Spinal cord (tissue), 10 donors: ENCODE data around the gene CTSO. TPM values are rescaled to one million over a fixed set of nuclear protein-coding genes. Genes with fewer than 3 reads are reported as not detected.

Experiments used
- DNase-seq, 6 donors: peaks; one replicate each; pipeline versions ENCODE4 v3.0.0 to v3.0.0-alpha.2; 2013 to 2015; ENCODE audit warnings: low spot score in 6 of 6, low read depth in 4 of 6
- H3K27ac ChIP-seq: one replicate; pipeline ENCODE4 v1.5.1; 2013; ENCODE audit warnings: low read depth, low read length, control low read depth
- H3K27me3 ChIP-seq: one replicate; pipeline ENCODE4 v1.6.1; 2013; ENCODE audit warnings: low read length; ENCODE audit not compliant: control insufficient read depth, insufficient read depth
- H3K36me3 ChIP-seq: one replicate; pipeline ENCODE4 v1.6.1; 2013; ENCODE audit warnings: low read length; ENCODE audit not compliant: control insufficient read depth, insufficient read depth
- H3K4me1 ChIP-seq: one replicate; pipeline ENCODE4 v1.6.1; 2013; ENCODE audit warnings: low read length; ENCODE audit not compliant: control insufficient read depth, insufficient read depth
- H3K4me3 ChIP-seq: one replicate; pipeline ENCODE4 v1.5.1; 2013; ENCODE audit warnings: low read depth, low read length, control low read depth
- H3K9me3 ChIP-seq: one replicate; pipeline ENCODE4 v1.6.1; 2013; ENCODE audit warnings: low read length; ENCODE audit not compliant: control insufficient read depth, insufficient read depth
- WGBS: methylation state at CpG from one replicate; pipeline ENCODE4 v1.1.5; 2013; ENCODE audit warnings: missing lambda C conversion rate; ENCODE audit not compliant: insufficient coverage; 5-methylcytosine and 5-hydroxymethylcytosine counted together
- polyA plus RNA-seq, 2 donors: library from polyadenylated mRNA; unstranded; fragments of 120-200 nt; gene quantifications; one replicate each; pipeline ENCODE4 v1.2.1, GENCODE V29; 2013; ENCODE audit not compliant: insufficient read length in 2 of 2
- total RNA-seq, 2 donors: library from RNA; depleted of rRNA in 1 of 2; stranded (reverse); fragments of 120-200 nt in 1 of 2; fragments of >200 nt in 1 of 2; gene quantifications; one replicate each; pipeline versions ENCODE4 v1.2.3 to v1.2.4, GENCODE V29; 2013 to 2014
- donor health status: healthy.

CTSO gene
- total and polyA plus RNA-seq, 4 donors = 18.2 to 38.3 (median 22.0) TPM

DNA sequence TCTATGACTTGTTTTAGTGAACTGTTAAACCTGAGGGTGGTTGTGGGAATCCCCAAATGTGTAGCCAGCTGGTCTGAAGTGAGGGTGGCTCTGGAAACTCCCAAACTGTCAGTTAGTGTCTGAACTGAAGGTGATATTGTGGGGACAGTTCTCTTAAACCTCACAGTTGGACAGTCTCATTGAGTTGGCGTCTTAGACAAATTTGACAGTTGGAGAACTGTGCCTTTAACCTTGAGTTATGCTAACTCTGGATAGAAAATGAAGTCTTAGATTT, 20.7 kb upstream of the CTSO start:
- no peaks in the 10 kb centered on the region for H3K4me1 ChIP-seq
- no peaks in the 10 kb centered on the region for H3K27me3 ChIP-seq
- H3K9me3 ChIP-seq = no peaks in the 10 kb centered on the region
- no peak for DNase-seq
- 83% methylated on average over 1 of the region's 1 CpG for WGBS
- no peak overlapping the region for H3K4me3 ChIP-seq
- H3K27ac ChIP-seq = no peak overlapping the region
- H3K36me3 ChIP-seq = no peaks in the 10 kb centered on the region

DNA sequence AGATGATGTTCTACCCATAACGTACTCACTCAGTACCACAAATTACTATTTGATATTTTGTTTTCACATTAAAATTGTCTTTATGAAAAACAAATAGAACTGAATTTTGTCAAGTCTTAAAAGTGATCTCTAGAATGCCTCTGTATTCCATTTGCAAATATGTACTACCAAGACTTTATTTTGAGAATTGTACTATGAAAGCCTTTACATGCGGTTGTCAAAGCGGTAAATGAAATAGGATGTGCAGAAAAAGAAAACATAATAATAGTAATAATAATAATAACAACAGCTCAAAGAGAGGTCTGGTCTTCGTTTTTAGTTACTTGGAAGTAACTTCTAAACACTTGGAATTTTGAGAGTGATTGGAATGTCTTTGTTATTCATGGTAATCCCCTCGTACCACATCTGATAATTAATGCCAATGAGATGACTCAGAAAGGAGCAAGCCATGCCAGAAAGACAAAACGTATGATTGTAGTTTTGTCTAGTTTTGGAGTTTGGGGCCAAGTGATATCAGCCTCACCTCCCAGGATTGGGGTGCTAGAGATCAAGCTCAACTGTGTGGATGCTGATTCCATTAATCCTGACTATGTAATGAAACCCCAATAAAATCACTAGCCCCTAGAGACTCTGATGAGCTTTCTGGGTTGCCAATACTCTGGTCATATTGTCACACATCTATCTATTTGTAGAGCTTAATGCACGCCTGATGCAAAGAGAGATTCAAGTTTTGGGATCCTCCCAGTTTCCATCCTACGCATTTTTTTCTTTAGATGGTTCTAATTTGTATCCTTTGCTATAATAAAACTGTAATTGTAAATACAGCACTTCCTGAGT, 20.2 kb upstream of the CTSO start:
- 60% methylated on average over 1 of the region's 8 CpGs for WGBS
- Histone ChIP-seq H3K9me3 (no peaks in the 10 kb centered on the region), H3K4me3 (no peak overlapping the region), H3K4me1 (no peaks in the 10 kb centered on the region), H3K27ac (no peak overlapping the region), H3K27me3 (no peaks in the 10 kb centered on the region), H3K36me3 (no peaks in the 10 kb centered on the region)
- DNase-seq = no peak

DNA sequence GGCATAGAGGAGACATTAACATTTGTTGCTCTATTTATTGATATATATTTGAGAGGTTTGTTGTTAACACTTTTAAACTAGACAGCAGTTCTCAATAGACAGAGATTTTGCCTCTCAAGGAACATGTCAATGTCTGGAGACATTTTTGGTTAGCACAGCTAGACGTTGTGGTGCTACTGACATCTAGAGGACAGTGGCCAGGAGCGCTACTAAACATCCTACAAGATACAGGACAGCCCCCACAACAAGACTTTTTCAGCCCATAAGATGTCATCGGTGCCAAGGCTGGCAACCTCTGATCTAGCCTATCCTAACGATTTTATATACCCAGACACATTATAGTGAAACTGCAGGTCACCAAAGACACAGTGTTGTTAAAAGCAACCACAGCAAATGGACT, 18.4 kb upstream of the CTSO start:
- H3K4me3 ChIP-seq = no peak overlapping the region
- H3K36me3 ChIP-seq = no peaks in the 10 kb centered on the region
- DNase-seq = no peak
- WGBS = 58% methylated on average over 4 of the region's 4 CpGs
- H3K4me1 ChIP-seq = no peaks in the 10 kb centered on the region
- H3K9me3 ChIP-seq = peaks cover 2% of the 10 kb centered on the region
- no peak overlapping the region for H3K27ac ChIP-seq
- no peaks in the 10 kb centered on the region for H3K27me3 ChIP-seq

DNA sequence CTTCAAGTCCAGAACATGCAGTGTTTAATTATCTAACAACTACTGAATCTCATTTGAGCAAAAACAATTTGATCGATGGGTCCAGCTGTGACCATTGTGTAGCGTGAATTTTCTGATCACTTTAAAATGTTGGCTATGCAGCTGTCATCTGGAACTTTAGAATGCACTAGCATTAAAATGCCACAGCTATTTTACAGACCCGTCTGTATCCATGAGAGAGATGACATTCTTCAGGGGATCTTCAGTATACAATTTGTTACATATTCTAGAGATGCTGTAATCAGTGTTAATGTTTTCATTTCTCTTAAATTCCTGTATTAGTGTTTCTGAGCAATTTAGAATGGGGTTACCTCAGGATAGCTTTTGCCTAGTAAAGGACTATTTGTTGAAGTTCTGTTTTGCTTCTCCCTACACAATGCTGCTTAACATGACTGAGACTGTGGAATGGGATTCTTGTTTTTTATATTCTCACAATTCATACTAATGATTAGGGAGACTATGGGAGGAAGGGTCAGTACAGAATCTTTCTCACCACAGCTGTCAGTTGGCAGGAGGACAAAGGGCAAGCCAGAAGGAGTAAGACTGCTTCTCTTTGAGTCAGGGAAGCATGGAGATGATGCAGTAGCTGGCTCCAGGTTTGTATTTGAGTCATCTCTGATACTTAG, 13.2 kb upstream of the CTSO start:
- no peaks in the 10 kb centered on the region for H3K36me3 ChIP-seq
- peaks cover 2% of the 10 kb centered on the region for H3K9me3 ChIP-seq
- WGBS = 88% methylated on average over 1 of the region's 3 CpGs
- DNase-seq = peak in 2 of 6 donors; percentile 24 to 35
- no peak overlapping the region for H3K4me3 ChIP-seq
- no peak overlapping the region for H3K27ac ChIP-seq
- no peaks in the 10 kb centered on the region for H3K4me1 ChIP-seq
- no peaks in the 10 kb centered on the region for H3K27me3 ChIP-seq

DNA sequence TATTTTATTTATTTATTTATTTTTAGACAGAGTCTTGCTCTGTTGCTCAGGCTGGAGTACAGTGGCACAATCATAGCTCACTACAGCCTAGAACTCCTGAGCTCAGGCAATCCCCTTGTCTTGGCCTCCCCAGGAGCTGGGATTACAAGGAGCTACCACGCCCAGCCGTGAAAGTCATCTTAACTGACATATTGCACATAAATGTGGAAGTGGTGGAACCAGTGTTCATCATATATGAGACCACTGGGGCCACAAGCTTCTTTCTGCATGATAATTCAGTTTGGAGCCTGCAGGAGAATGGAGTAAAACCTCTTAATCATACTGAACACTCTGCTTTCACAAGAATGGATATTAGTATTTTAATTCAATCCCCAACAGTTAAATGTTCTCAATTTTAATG, 12.5 kb upstream of the CTSO start:
- WGBS = 60% methylated on average over 2 of the region's 2 CpGs
- Histone ChIP-seq H3K4me1 (no peaks in the 10 kb centered on the region), H3K36me3 (no peaks in the 10 kb centered on the region), H3K27ac (no peak overlapping the region), H3K27me3 (no peaks in the 10 kb centered on the region), H3K9me3 (peaks cover 2% of the 10 kb centered on the region), H3K4me3 (no peak overlapping the region)
- no peak for DNase-seq

DNA sequence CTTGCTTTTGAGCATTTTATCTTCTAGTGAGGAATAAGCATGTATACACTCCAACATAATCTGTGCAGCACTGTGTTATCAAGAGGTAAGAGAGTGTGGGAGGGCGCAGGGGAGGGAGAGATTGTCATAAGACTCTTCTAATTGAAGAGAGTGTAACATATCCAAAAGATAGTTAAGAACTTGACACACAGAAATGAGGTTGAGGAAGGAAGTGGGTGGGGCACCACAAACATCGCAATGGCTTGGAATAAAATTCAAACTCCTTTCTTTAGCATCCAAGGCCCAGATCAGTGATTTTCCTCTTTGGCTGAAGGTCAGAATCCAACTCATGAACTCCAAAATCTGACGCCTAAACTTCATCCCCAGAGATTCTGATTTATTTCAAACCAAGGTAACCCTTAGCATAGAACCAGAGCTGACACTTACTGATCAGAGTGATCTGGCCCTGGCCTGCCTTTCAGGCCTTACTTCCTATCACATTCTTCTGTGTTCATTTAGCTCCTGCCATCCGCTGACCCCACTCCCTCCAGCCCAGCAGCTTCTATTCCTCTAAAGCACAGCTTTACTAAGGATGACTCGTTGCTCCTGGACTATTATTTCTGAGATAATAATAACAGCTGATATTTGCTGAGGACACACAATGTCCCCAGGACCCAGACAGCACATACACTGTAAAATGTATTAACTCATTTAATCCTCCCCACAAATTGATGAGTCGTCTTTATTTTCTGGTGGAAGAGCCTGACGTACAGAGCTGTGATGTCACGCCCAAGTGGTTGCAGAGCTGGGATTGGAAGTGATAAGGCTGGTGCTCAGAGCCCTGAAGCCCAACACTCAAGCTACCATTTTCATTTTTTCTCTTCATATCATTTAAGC, 10.6 kb upstream of the CTSO start:
- no peak overlapping the region for H3K4me3 ChIP-seq

DNA sequence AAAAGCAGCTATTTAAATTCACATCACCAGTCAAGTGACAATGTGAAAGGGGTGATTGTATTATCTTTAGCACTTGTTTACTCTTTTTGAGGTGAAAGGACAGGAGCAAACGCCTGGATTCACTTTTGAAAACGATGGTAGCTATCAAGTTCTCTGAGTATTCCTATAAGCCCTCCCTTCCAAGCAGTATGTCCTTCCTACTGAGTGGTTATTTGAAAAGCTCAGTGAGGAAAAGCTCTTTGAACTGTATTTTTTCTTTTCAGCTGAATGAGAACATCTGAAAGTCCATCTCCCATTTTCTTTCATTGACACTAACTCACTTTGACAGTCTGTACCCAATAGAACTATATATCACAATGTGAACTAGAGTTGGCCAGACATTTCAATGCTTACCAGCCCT, 9.1 kb upstream of the CTSO start:
- WGBS = no CpG with 5 or more reads among the region's 2 CpGs
- Histone ChIP-seq H3K36me3 (no peaks in the 10 kb centered on the region), H3K4me1 (no peaks in the 10 kb centered on the region), H3K9me3 (no peaks in the 10 kb centered on the region), H3K27ac (no peak overlapping the region), H3K4me3 (no peak overlapping the region), H3K27me3 (no peaks in the 10 kb centered on the region)
- peak in 1 of 6 donors; percentile 13 for DNase-seq

More for the DNA sequence above, 10.6 kb upstream of the CTSO start:
- 92% methylated on average over 1 of the region's 8 CpGs for WGBS
- H3K27ac ChIP-seq = no peak overlapping the region
- no peaks in the 10 kb centered on the region for H3K27me3 ChIP-seq
- no peaks in the 10 kb centered on the region for H3K4me1 ChIP-seq
- DNase-seq = no peak
- no peaks in the 10 kb centered on the region for H3K36me3 ChIP-seq
- peaks cover 2% of the 10 kb centered on the region for H3K9me3 ChIP-seq

DNA sequence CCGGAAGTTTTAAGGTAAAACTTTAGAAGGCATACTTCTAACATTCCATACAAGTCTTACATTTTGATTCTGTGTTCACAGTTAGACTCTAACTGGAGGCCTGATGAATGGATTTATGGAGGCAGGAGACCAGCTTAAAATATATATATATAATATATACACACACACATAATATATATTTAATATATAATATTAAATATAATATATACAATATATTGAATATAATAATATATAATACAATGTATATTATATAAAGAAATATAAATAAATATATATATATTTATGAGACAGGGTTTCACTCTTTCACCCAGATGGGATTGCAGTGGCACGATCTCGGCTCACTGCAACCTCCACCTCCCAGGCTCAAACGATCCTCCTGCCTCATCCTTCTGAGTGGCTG, 7.9 kb upstream of the CTSO start:
- H3K4me1 ChIP-seq = no peaks in the 10 kb centered on the region
- no peaks in the 10 kb centered on the region for H3K36me3 ChIP-seq
- no peak overlapping the region for H3K27ac ChIP-seq
- no peak for DNase-seq
- no CpG with 5 or more reads among the region's 4 CpGs for WGBS
- no peak overlapping the region for H3K4me3 ChIP-seq
- no peaks in the 10 kb centered on the region for H3K9me3 ChIP-seq
- H3K27me3 ChIP-seq = no peaks in the 10 kb centered on the region

DNA sequence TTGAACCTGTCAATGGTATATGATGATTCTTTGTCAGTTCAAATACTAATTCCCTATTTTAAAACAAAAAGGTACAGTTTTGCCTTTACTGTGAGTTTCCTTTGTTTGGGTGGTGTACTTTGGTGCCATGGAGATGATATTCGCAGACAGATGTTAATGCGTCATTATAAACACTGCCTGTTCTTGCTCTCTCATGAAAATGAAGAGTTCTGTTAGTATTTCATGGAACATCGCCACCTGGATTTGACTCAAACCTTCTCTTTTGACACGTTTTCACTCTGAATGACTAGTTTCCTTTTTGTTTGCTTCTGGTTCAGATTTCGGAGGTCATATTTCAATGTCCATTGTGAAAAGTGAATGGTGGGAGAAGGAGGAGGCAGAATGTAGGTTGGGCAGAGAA, 6.9 kb upstream of the CTSO start:
- WGBS = 71% methylated on average over 3 of the region's 5 CpGs
- Histone ChIP-seq H3K27me3 (no peaks in the 10 kb centered on the region), H3K36me3 (no peaks in the 10 kb centered on the region), H3K4me3 (no peak overlapping the region), H3K27ac (no peak overlapping the region), H3K4me1 (no peaks in the 10 kb centered on the region), H3K9me3 (no peaks in the 10 kb centered on the region)
- peak in 2 of 6 donors; percentile 12 to 43 for DNase-seq
